Right atrium auricular region (tissue), 2 donors: ENCODE measurements around the gene STK17B. TPM values are rescaled to one million over a fixed set of nuclear protein-coding genes. Genes with fewer than 3 reads are reported as not detected.

Experiments used
- DNase-seq: peaks from one replicate; pipeline ENCODE4 v3.0.0-alpha.2; 2019; ENCODE audit warnings: low spot score
- H3K27ac ChIP-seq, 2 donors: fragments of 200-600 bp; sonication (generic); 1 replicate in 1 of 2; 2 replicates in 1 of 2; pipeline ENCODE4 v1.5.1; 2016 to 2019
- H3K27me3 ChIP-seq, 2 donors: fragments of 200-600 bp; sonication (generic); one replicate each; pipeline versions ENCODE4 v1.5.1 to v1.6.0; 2017 to 2019
- H3K36me3 ChIP-seq: fragments of 200-600 bp; sonication (generic); one replicate; pipeline ENCODE4 v1.5.1; 2016
- H3K4me1 ChIP-seq, 2 donors: fragments of 200-600 bp; sonication (generic); one replicate each; pipeline versions ENCODE4 v1.5.1 to v1.6.0; 2017 to 2019
- H3K4me3 ChIP-seq, 2 donors: fragments of 200-600 bp; sonication (generic); 1 replicate in 1 of 2; 2 replicates in 1 of 2; pipeline ENCODE4 v1.5.1; 2017 to 2019; ENCODE audit warnings: mild to moderate bottlenecking in 1 of 2, moderate library complexity in 1 of 2
- H3K9me3 ChIP-seq, 2 donors: fragments of 200-600 bp; sonication (generic); one replicate each; pipeline ENCODE4 v1.5.1; 2019
- total RNA-seq, 2 donors: library from RNA; depleted of rRNA; stranded (reverse); fragments of >200 nt; gene quantifications; one replicate each; pipeline ENCODE4 v1.1.0, GENCODE V29; 2016
- TF ChIP-seq, protein P1 (sequence below), 2 donors: fragments of 200-600 bp; sonication (generic); IDR thresholded peaks; one replicate each; pipeline ENCODE4 v1.5.1; 2019; ENCODE audit warnings: antibody characterized with exemption in 2 of 2

The STK17B gene
- total RNA-seq, 2 donors from 2014 or later: 6.7 to 7.9 TPM

- Histone ChIP-seq H3K36me3 (peaks cover 7% of the 10 kb centered on the region), H3K9me3 (no peaks in the 10 kb centered on the region), H3K27ac (no peak overlapping the region), H3K4me3 (no peak overlapping the region), H3K4me1 (no peaks in the 10 kb centered on the region), H3K27me3 (no peaks in the 10 kb centered on the region)
- DNase-seq: no peak
- TF ChIP-seq, protein P1, sequence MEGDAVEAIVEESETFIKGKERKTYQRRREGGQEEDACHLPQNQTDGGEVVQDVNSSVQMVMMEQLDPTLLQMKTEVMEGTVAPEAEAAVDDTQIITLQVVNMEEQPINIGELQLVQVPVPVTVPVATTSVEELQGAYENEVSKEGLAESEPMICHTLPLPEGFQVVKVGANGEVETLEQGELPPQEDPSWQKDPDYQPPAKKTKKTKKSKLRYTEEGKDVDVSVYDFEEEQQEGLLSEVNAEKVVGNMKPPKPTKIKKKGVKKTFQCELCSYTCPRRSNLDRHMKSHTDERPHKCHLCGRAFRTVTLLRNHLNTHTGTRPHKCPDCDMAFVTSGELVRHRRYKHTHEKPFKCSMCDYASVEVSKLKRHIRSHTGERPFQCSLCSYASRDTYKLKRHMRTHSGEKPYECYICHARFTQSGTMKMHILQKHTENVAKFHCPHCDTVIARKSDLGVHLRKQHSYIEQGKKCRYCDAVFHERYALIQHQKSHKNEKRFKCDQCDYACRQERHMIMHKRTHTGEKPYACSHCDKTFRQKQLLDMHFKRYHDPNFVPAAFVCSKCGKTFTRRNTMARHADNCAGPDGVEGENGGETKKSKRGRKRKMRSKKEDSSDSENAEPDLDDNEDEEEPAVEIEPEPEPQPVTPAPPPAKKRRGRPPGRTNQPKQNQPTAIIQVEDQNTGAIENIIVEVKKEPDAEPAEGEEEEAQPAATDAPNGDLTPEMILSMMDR (IDR thresholded peaks at IDR 0.05): no peak
Measured at GRCh38 chr2:196214156-196214555, 42.8 kb upstream of the STK17B start.

DNA sequence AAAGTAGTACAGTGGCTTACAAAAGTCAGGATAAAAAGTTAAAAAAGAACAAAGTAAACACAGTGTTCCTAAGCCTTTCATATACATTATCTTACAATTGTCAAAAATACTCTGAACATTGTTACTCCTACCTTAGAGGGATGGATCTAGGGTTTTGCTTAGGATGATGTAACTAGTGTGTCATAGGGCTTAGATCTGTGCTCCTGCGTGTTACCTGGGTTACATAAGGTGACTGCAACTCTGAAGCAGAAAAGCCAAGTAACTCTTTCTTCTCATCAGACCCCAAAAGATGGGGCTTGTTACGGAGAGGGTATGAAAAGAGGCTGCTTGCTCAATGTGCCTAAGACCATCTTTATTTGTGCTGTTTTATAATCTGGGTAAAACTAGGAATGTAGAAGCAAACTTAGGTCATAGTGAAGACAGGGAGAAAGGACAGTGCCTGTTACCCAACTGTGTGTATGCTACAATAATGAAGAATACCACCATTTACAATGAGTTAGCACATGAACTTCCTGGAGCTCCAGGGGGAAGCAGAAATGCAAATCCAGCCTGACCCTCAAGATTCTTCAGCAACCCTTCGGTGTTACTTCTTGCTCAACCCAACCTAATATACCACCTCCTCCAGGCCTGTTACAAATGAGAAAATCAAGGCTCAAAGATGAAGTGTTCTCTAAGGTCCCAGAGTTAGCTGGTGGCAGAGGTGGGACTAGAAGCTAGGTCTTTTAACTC, 42.0 kb upstream of the STK17B start:
- H3K4me1 ChIP-seq: no peaks in the 10 kb centered on the region
- H3K36me3 ChIP-seq: peaks cover 7% of the 10 kb centered on the region
- TF ChIP-seq, protein P1 (IDR thresholded peaks at IDR 0.05): no peak
- no peaks in the 10 kb centered on the region for H3K27me3 ChIP-seq
- no peak overlapping the region for H3K4me3 ChIP-seq
- H3K27ac ChIP-seq: no peak overlapping the region
- no peaks in the 10 kb centered on the region for H3K9me3 ChIP-seq
- no peak for DNase-seq

- Histone ChIP-seq H3K4me3 (no peak overlapping the region), H3K4me1 (peaks cover 0 to 21% of the 10 kb centered on the region in 2 donors), H3K27me3 (no peaks in the 10 kb centered on the region), H3K27ac (no peak overlapping the region), H3K36me3 (peaks cover 7% of the 10 kb centered on the region), H3K9me3 (no peaks in the 10 kb centered on the region)
- DNase-seq: no peak
- TF ChIP-seq, protein P1 (IDR thresholded peaks at IDR 0.05): no peak
Measured at GRCh38 chr2:196208915-196209314, 37.5 kb upstream of the STK17B start.

DNA sequence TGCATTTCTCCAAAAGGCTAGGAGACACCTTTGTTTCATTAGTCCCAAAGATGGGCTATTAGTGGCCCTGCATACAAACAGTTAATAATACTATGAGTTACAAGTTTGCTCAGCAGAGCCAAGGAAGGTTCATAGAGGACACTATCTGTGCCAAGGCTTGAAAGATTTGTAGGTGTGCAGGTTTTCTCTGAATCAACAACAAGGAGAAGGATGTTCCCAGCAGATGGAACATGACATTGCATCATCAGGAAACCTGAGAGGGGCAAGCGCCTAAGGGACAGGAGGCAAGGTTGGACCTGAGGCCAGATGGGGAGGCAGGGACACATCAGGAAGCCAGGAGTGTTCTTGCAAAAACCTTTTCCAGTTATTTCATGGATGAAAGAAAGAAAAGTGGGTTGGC, 35.4 kb upstream of the STK17B start:
- TF ChIP-seq, protein P1 (IDR thresholded peaks at IDR 0.05): no peak
- DNase-seq: no peak
- H3K9me3 ChIP-seq: no peaks in the 10 kb centered on the region
- H3K4me1 ChIP-seq: peaks cover 0 to 21% of the 10 kb centered on the region in 2 donors
- H3K36me3 ChIP-seq: no peaks in the 10 kb centered on the region
- H3K27me3 ChIP-seq: no peaks in the 10 kb centered on the region
- no peak overlapping the region for H3K27ac ChIP-seq
- H3K4me3 ChIP-seq: no peak overlapping the region

DNA sequence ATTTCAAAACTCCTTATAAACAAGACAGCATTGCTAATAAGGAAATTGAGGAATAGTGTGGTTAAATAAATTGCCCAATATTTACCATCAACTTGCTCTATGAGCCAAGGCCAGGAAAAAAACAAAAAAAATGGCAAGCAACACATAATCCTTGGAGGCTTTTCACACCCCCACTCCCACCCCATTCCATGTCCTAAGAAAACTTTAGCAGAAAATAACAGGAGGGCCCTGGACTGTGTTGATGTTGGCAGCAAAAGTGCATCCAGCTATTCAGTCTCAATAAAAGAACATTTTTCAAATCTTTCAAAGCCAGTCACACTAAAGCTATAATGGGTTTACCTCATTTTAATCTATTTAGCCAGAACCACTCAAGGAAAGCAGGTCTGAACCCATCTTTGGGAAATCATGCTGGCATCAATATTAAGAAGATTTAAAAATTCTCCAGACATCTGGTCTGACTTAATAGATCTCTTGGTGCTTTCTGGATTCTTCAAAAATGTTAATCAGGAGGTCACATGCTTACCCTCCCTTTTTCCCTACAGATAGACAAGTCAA, 34.6 kb upstream of the STK17B start:
- Histone ChIP-seq H3K9me3 (no peaks in the 10 kb centered on the region), H3K27me3 (no peaks in the 10 kb centered on the region), H3K27ac (peak overlapping the region in 1 of 2 donors; percentile 15), H3K36me3 (no peaks in the 10 kb centered on the region), H3K4me1 (peaks cover 0 to 26% of the 10 kb centered on the region in 2 donors), H3K4me3 (no peak overlapping the region)
- TF ChIP-seq, protein P1 (IDR thresholded peaks at IDR 0.05): no peak
- DNase-seq: no peak
